K562 (cell line): ENCODE data around the gene CCL20. TPM values are rescaled to one million over a fixed set of nuclear protein-coding genes. Genes with fewer than 3 reads are reported as not detected.
A peak's percentile ranks its signal among the peaks of the same experiment; 100 is the strongest.

Experiments used
- ATAC-seq: fragments of 200-7000 bp; cut with Tn5 transposase; 3 replicates; pipeline ENCODE4 v1.9.1; 2020; ENCODE audit warnings: moderate library complexity
- BruUV-seq: library from RNA; stranded (reverse); fragments of 400-500 nt; replicated peaks from 2 replicates; lab custom pipeline; 2021; lab: Mats Ljungman, UMichigan
- CTCF ChIA-PET: fragments of 300-600 bp; formaldehyde crosslinking; extraction: SDS; loops from one replicate; lab custom pipeline; 2021; ENCODE audit warnings: low intra/inter-chr PET ratio; lab: Yijun Ruan, JAX
- POLR2A ChIA-PET: fragments of 300-600, 350-650 bp; sonication (Branson Sonifier 250); formaldehyde crosslinking; extraction: SDS; loops from one replicate; lab custom pipeline; 2021; ENCODE audit warnings: antibody characterized with exemption, inconsistent platforms; lab: Yijun Ruan, JAX
- DNase-seq, 4 experiments: peaks; one replicate each; pipeline versions ENCODE4 v3.0.0 to v3.0.0-alpha.2; 2011 to 2018; ENCODE audit warnings: low spot score in 3 of 4, mixed read lengths in 3 of 4; ENCODE audit errors: extremely low read depth in 1 of 4
- FAIRE-seq: peaks from 2 replicates; lab custom pipeline; 2011; peaks lifted over from hg19 to GRCh38; lab: Jason Lieb, UNC
- H2AFZ ChIP-seq: 2 replicates; pipeline ENCODE4 v1.6.0; 2011; ENCODE audit warnings: low read depth, low read length, control low read depth, inconsistent platforms
- H3K27ac ChIP-seq: fragments of 200-600 bp; 3 replicates; pipeline ENCODE4 v1.8.0; 2011; ENCODE audit warnings: low read depth, mild to moderate bottlenecking, control low read depth, inconsistent platforms, low read length, moderate library complexity, mixed read lengths; ENCODE audit errors: extremely low read depth
- H3K27me3 ChIP-seq, 2 experiments: fragments of 300-600 bp in 1 of 2; 2 replicates in 1 of 2; 3 replicates in 1 of 2; pipeline versions ENCODE4 v1.6.0 to v1.8.0; 2011; ENCODE audit warnings: inconsistent platforms in 2 of 2, low read length in 2 of 2, mild to moderate bottlenecking in 1 of 2, mixed read lengths in 1 of 2, moderate library complexity in 1 of 2; ENCODE audit not compliant: control insufficient read depth in 2 of 2, insufficient read depth in 2 of 2
- H3K36me3 ChIP-seq: fragments of 300-600 bp; 3 replicates; pipeline ENCODE4 v1.8.0; 2011; ENCODE audit warnings: mild to moderate bottlenecking, low read length, inconsistent platforms; ENCODE audit not compliant: control insufficient read depth, insufficient read depth
- H3K4me1 ChIP-seq, 2 experiments: fragments of 200-600 bp in 1 of 2; replicated peaks in 1 of 2; 2 replicates in 1 of 2; 3 replicates in 1 of 2; pipeline versions ENCODE4 v1.5.1 to v1.8.0; 2011; ENCODE audit warnings: inconsistent platforms in 2 of 2, low read length in 2 of 2, mild to moderate bottlenecking in 1 of 2, mixed read lengths in 1 of 2, moderate library complexity in 1 of 2; ENCODE audit not compliant: control insufficient read depth in 2 of 2, insufficient read depth in 2 of 2
- H3K4me2 ChIP-seq: 2 replicates; pipeline ENCODE4 v1.6.1; 2011; ENCODE audit warnings: low read length, control low read depth, inconsistent platforms, mixed read lengths; ENCODE audit not compliant: insufficient read depth
- H3K4me3 ChIP-seq: fragments of 200-600 bp; sonication (generic), shearing (Covaris generic); 2 replicates; pipeline ENCODE4 v1.5.1; 2016; ENCODE audit warnings: control low read depth, inconsistent platforms
- H3K79me2 ChIP-seq: fragments of 200-600 bp; 3 replicates; pipeline ENCODE4 v1.8.0; 2011; ENCODE audit warnings: low read length, inconsistent platforms; ENCODE audit not compliant: control insufficient read depth, insufficient read depth
- H3K9ac ChIP-seq, 2 experiments: 2 replicates each; pipeline versions ENCODE4 v1.6.0 to v1.6.1; 2011; ENCODE audit warnings: low read depth in 2 of 2, low read length in 2 of 2, control low read depth in 1 of 2, inconsistent platforms in 1 of 2, mild to moderate bottlenecking in 1 of 2, mixed read lengths in 1 of 2; ENCODE audit not compliant: insufficient read depth in 1 of 2
- H3K9me1 ChIP-seq: one replicate; pipeline ENCODE4 v1.6.0; 2011; ENCODE audit warnings: inconsistent platforms, mild to moderate bottlenecking, low read length, moderate library complexity; ENCODE audit not compliant: control insufficient read depth, insufficient read depth
- H3K9me3 ChIP-seq: replicated peaks from 2 replicates; pipeline ENCODE4 v1.5.1; 2011; ENCODE audit warnings: low read depth, low read length, inconsistent platforms; ENCODE audit not compliant: control insufficient read depth, insufficient read depth
- H4K20me1 ChIP-seq: replicated peaks from 2 replicates; pipeline ENCODE4 v1.6.1; 2011; ENCODE audit warnings: low read length, inconsistent platforms, mixed read lengths; ENCODE audit not compliant: control insufficient read depth, insufficient read depth
- EGR1 ChIP-seq: fragments of 450-650 bp; conservative IDR thresholded peaks from 2 replicates; pipeline ENCODE4 v1.6.1; 2017; ENCODE audit warnings: mild to moderate bottlenecking
- RAD21 ChIP-seq, 2 experiments: fragments of 250-450 bp in 1 of 2; fragments of 450-650 bp in 1 of 2; sonication (Bioruptor Pico) in 1 of 2; formaldehyde crosslinking in 1 of 2; IDR thresholded peaks in 1 of 2; conservative IDR thresholded peaks in 1 of 2; 2 replicates each; pipeline versions ENCODE4 v1.4.0 to v1.8.0; 2020 to 2022; ENCODE audit warnings: mild to moderate bottlenecking in 2 of 2, moderate library complexity in 1 of 2
- RBM15 ChIP-seq: fragments of 200-400 bp; formaldehyde crosslinking; IDR thresholded peaks from 2 replicates; pipeline ENCODE4 v1.6.1; 2018; ENCODE audit warnings: mild to moderate bottlenecking, low read length, moderate library complexity; ENCODE audit not compliant: insufficient read depth
- TAL1 ChIP-seq: fragments of 450-650 bp; IDR thresholded peaks from 2 replicates; pipeline ENCODE4 v1.6.1; 2016; ENCODE audit warnings: mild to moderate bottlenecking
- WGBS: fragments of 100-300 bp; shearing (Covaris generic); methylation state at CpG from one replicate; pipeline ENCODE4 v1.1.6; 2016; ENCODE audit warnings: low coverage, mixed read lengths; ENCODE audit not compliant: insufficient coverage; ENCODE audit errors: missing lambda C conversion rate; 5-methylcytosine and 5-hydroxymethylcytosine counted together
- in situ Hi-C: fragments of 300-500 bp; cut with MboI; formaldehyde crosslinking; loops from 4 replicates; pipeline ENCODE4 v1.15.0; 2018; ENCODE audit warnings: inconsistent platforms, mixed read lengths
- intact Hi-C: fragments of 100-400 bp; cut with micrococcal nuclease; formaldehyde crosslinking; loops from 2 replicates; pipeline ENCODE4 v1.14.2; 2022
- polyA plus RNA-seq, 8 experiments: library from polyadenylated mRNA; depleted of rRNA in 4 of 8; stranded (reverse) in 5 of 8; unstranded in 3 of 8; fragments of >200 nt; fragmentation: Nextera tagmentation in 2 of 8; fragmentation: Illumina TruSeq in 1 of 8; extraction: Ambion mirVana in 2 of 8; extraction: Trizol in 1 of 8; gene quantifications; 2 replicates each; pipeline versions ENCODE4 v1.2.1 to v1.2.3, GENCODE V29; 2011 to 2014; ENCODE audit warnings: inconsistent platforms in 1 of 8, missing spikeins in 1 of 8
- total RNA-seq, 7 experiments: library from RNA; depleted of rRNA in 6 of 7; stranded (reverse); fragments of >200 nt in 6 of 7; fragmentation: Illumina TruSeq in 2 of 7; extraction: Trizol in 2 of 7; gene quantifications; 2 replicates each; pipeline versions ENCODE4 v1.2.1 to v1.2.3, GENCODE V29; 2011 to 2021; ENCODE audit warnings: low replicate concordance in 1 of 7
- TF ChIP-seq, protein P1 (sequence below), 3 experiments: IDR thresholded peaks in 2 of 3; conservative IDR thresholded peaks in 1 of 3; 2 replicates each; pipeline ENCODE4 v1.5.1; 2011 to 2012; ENCODE audit warnings: low read length in 3 of 3, mild to moderate bottlenecking in 3 of 3, control low read depth in 2 of 3, improper control_type of control experiment in 1 of 3, inconsistent platforms in 1 of 3, low read depth in 1 of 3, mixed read lengths in 1 of 3, moderate library complexity in 1 of 3; ENCODE audit not compliant: insufficient read depth in 2 of 3
- TF ChIP-seq, protein P2 (sequence below): fragments of 450-650 bp; formaldehyde crosslinking; IDR thresholded peaks from 2 replicates; pipeline ENCODE4 v1.4.0; 2020; ENCODE audit warnings: mild to moderate bottlenecking, moderate library complexity

CCL20 gene
- total and polyA plus RNA-seq, 9 of the 15 experiments (the other 6 are each of a cell fraction or from before 2014, with no cell fraction given) = 0.29 TPM; not detected in 8

GRCh38 chr2:227862227-227862740 lies 48.6 kb downstream of the CCL20 start:
- ATAC-seq = 0 out of 3 replicates have a peak, but pooled peaks have one; percentile 47
- Histone ChIP-seq H3K79me2 (no peaks in the 10 kb centered on the region), H3K27me3 (no peaks in the 10 kb centered on the region), H3K9me1 (no peaks in the 10 kb centered on the region), H3K4me3 (no peak overlapping the region), H3K36me3 (no peaks in the 10 kb centered on the region), H3K4me1 (no peaks in the 10 kb centered on the region), H3K4me2 (no peak overlapping the region), H3K9ac (no peak overlapping the region), H2AFZ (no peak overlapping the region), H3K9me3 (no peaks in the 10 kb centered on the region), H4K20me1 (no peaks in the 10 kb centered on the region), H3K27ac (no peak overlapping the region)
- FAIRE-seq = no peak
- ChIA-PET POLR2A (interaction anchor here (0.5 to 0.7 kb wide), 3 partner anchors 17 to 1718 kb away, joined by 3 to 5 read pairs (median 3); no protein-coding TSS in a partner anchor), CTCF (interaction anchor here (0.6 to 1.4 kb wide), 4 partner anchors 28 to 732 kb away, joined by 3 to 5 read pairs (median 4); no protein-coding TSS in a partner anchor)
- no TSS peak for BruUV-seq
- in situ Hi-C loops (no loop called here), intact Hi-C loops (loop anchor here (5.0 to 10.0 kb wide), 2 partner anchors 205 to 467 kb away; no protein-coding TSS in a partner anchor)
- TF ChIP-seq RAD21 (CRISPR knock-in tag; conservative IDR thresholded peaks at IDR 0.05 in 1 of 2, IDR thresholded peaks at IDR 0.05 in 1 of 2) = peak; percentile 40 to 53
- TF ChIP-seq, protein P1, sequence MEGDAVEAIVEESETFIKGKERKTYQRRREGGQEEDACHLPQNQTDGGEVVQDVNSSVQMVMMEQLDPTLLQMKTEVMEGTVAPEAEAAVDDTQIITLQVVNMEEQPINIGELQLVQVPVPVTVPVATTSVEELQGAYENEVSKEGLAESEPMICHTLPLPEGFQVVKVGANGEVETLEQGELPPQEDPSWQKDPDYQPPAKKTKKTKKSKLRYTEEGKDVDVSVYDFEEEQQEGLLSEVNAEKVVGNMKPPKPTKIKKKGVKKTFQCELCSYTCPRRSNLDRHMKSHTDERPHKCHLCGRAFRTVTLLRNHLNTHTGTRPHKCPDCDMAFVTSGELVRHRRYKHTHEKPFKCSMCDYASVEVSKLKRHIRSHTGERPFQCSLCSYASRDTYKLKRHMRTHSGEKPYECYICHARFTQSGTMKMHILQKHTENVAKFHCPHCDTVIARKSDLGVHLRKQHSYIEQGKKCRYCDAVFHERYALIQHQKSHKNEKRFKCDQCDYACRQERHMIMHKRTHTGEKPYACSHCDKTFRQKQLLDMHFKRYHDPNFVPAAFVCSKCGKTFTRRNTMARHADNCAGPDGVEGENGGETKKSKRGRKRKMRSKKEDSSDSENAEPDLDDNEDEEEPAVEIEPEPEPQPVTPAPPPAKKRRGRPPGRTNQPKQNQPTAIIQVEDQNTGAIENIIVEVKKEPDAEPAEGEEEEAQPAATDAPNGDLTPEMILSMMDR (IDR thresholded peaks at IDR 0.05 in 2 of 3, conservative IDR thresholded peaks at IDR 0.05 in 1 of 3; ENCODE audit: insufficient read depth in 2 of 3, low read depth in 1 of 3, low read length in 3 of 3) = peak; percentile 35 to 67 (median 35); a peak in 4 of 6 replicates
- TF ChIP-seq EGR1 = no peak
- TF ChIP-seq, protein P2, sequence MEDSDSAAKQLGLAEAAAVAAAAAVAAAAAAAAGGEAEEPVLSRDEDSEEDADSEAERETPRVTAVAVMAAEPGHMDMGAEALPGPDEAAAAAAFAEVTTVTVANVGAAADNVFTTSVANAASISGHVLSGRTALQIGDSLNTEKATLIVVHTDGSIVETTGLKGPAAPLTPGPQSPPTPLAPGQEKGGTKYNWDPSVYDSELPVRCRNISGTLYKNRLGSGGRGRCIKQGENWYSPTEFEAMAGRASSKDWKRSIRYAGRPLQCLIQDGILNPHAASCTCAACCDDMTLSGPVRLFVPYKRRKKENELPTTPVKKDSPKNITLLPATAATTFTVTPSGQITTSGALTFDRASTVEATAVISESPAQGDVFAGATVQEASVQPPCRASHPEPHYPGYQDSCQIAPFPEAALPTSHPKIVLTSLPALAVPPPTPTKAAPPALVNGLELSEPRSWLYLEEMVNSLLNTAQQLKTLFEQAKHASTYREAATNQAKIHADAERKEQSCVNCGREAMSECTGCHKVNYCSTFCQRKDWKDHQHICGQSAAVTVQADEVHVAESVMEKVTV = 0 out of 2 replicates have a peak, but pooled peaks have one; percentile 33
- no peak for TF ChIP-seq TAL1
- no peak for TF ChIP-seq RBM15
- 2% methylated on average over 8 of the region's 8 CpGs for WGBS
- DNase-seq = peak; percentile 17 to 35 (median 34)
